Measurements from ENCODE around the gene APC2. TPM values are rescaled to one million over a fixed set of nuclear protein-coding genes. Genes with fewer than 3 reads are reported as not detected.

Gene APC2
- polyA plus RNA-seq, 1 experiment, result 0.09 TPM

DNA sequence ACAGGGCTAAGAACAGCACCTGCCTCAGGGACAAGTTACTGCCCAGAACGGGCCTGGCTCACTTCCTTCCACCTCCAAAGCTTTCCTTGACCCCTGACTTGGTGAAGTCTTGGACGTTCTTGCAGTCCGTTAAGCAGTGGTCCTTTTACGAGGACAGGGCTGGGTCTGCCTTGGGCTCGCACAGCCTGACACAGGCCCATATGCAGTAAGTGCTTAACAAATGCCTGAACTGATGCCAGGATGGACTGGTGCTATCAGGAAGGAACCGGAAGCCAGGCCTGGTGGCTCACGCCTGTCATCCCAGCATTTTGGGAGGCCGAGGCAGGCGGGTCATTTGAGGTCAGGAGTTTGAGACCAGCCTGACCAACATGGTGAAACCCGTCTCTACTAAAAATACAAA is 72.1 kb downstream of the APC2 start:
- no peak for DNase-seq (ENCODE audit: low read depth, low spot score)
- peaks cover 33% of the 10 kb centered on the region for H3K27me3 ChIP-seq (ENCODE audit: control insufficient read depth, insufficient read depth, low read length)
- POLR2A ChIA-PET, result no interaction called here
- H3K4me3 ChIP-seq (ENCODE audit: low read depth, low read length), result no peak overlapping the region
- TF ChIP-seq, protein P1, sequence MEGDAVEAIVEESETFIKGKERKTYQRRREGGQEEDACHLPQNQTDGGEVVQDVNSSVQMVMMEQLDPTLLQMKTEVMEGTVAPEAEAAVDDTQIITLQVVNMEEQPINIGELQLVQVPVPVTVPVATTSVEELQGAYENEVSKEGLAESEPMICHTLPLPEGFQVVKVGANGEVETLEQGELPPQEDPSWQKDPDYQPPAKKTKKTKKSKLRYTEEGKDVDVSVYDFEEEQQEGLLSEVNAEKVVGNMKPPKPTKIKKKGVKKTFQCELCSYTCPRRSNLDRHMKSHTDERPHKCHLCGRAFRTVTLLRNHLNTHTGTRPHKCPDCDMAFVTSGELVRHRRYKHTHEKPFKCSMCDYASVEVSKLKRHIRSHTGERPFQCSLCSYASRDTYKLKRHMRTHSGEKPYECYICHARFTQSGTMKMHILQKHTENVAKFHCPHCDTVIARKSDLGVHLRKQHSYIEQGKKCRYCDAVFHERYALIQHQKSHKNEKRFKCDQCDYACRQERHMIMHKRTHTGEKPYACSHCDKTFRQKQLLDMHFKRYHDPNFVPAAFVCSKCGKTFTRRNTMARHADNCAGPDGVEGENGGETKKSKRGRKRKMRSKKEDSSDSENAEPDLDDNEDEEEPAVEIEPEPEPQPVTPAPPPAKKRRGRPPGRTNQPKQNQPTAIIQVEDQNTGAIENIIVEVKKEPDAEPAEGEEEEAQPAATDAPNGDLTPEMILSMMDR (IDR thresholded peaks at IDR 0.05; ENCODE audit: low read depth, low read length), result no peak
- CTCF ChIA-PET, result no interaction called here
- H3K27ac ChIP-seq (ENCODE audit: low read depth, low read length), result no peak overlapping the region
- H3K9me3 ChIP-seq (ENCODE audit: control insufficient read depth, insufficient read depth, low read length), result peaks cover 8% of the 10 kb centered on the region; the same call in 1 of the 2 replicates

DNA sequence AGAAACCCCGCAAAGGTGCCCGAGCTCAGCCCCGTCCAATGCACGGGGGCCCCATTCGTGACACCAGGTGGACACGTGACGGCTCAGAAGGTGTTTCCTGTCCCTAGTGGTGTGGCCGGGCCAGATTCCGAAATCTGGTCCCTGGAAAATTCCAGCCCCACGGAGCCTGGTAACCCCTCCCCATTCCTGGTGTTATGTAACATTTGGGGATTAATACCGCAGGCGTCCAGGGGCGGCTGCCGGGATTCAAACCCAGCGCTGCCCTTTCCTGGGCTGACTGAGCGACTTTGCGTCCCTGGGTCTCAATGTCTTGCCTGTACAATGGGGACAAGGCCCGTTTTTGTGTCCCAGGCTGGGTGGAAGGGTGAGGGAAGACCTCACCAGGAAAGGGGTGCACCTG is 72.9 kb downstream of the APC2 start:
- ChIA-PET CTCF (no interaction called here), POLR2A (no interaction called here)
- Histone ChIP-seq H3K9me3 (ENCODE audit: control insufficient read depth, insufficient read depth, low read length) (peaks cover 8% of the 10 kb centered on the region; the same call in 1 of the 2 replicates), H3K27me3 (ENCODE audit: control insufficient read depth, insufficient read depth, low read length) (peaks cover 33% of the 10 kb centered on the region), H3K27ac (ENCODE audit: low read depth, low read length) (no peak overlapping the region), H3K4me3 (ENCODE audit: low read depth, low read length) (no peak overlapping the region)
- TF ChIP-seq, protein P1 (IDR thresholded peaks at IDR 0.05; ENCODE audit: low read depth, low read length), result no peak
- DNase-seq (ENCODE audit: low read depth, low spot score), result no peak

Other genes with a start within 250 kb of the APC2 start
- 24.6 and 26.6 TPM in 2 replicates for gene STK11, start 244.3 kb upstream of the APC2 start, polyA plus RNA-seq (2011; rRNA removed)
- 1.1 and 1.6 TPM in 2 replicates for gene CBARP, start 212.1 kb upstream of the APC2 start, polyA plus RNA-seq (2011; rRNA removed)
- gene ATP5F1D, start 208.4 kb upstream of the APC2 start, polyA plus RNA-seq (2011; rRNA removed), result 36.4 and 55.1 TPM in 2 replicates
- gene MIDN, start 201.5 kb upstream of the APC2 start, polyA plus RNA-seq (2011; rRNA removed), result 6.6 and 10.6 TPM in 2 replicates
- 269 and 274 TPM in 2 replicates for gene CIRBP, start 180.8 kb upstream of the APC2 start, polyA plus RNA-seq (2011; rRNA removed)
- 16.6 and 29.1 TPM in 2 replicates for gene FAM174C, start 174.6 kb upstream of the APC2 start, polyA plus RNA-seq (2011; rRNA removed)
- not detected in 2 replicates for gene EFNA2, start 164.2 kb upstream of the APC2 start, polyA plus RNA-seq (2011; rRNA removed)
- gene NDUFS7, start 66.2 kb upstream of the APC2 start, polyA plus RNA-seq (2011; rRNA removed), result 26.1 and 45.5 TPM in 2 replicates
- gene GAMT, start 48.6 kb upstream of the APC2 start, polyA plus RNA-seq (2011; rRNA removed), result 26.9 and 39.8 TPM in 2 replicates
- gene DAZAP1, start 42.5 kb upstream of the APC2 start, polyA plus RNA-seq (2011; rRNA removed), result 45.8 and 52.8 TPM in 2 replicates
- gene RPS15, start 11.7 kb upstream of the APC2 start, polyA plus RNA-seq (2011; rRNA removed), result 596 and 980 TPM in 2 replicates
- 14.5 and 17.5 TPM in 2 replicates for gene C19orf25, start 29.1 kb downstream of the APC2 start, polyA plus RNA-seq (2011; rRNA removed)
- gene PCSK4, start 40.2 kb downstream of the APC2 start, polyA plus RNA-seq (2011; rRNA removed), result 0.40 TPM in 2 replicates
- gene REEP6, start 41.1 kb downstream of the APC2 start, polyA plus RNA-seq (2011; rRNA removed), result 0.84 and 1.1 TPM in 2 replicates
- gene ADAMTSL5, start 62.9 kb downstream of the APC2 start, polyA plus RNA-seq (2011; rRNA removed), result 5.6 and 7.5 TPM in 2 replicates
- gene PLK5, start 74.0 kb downstream of the APC2 start, polyA plus RNA-seq (2011; rRNA removed), result not detected in 2 replicates
- gene MEX3D, start 118.2 kb downstream of the APC2 start, polyA plus RNA-seq (2011; rRNA removed), result 5.4 and 6.2 TPM in 2 replicates
- 21.9 and 35.4 TPM in 2 replicates for gene MBD3, start 142.7 kb downstream of the APC2 start, polyA plus RNA-seq (2011; rRNA removed)
- gene UQCR11, start 155.3 kb downstream of the APC2 start, polyA plus RNA-seq (2011; rRNA removed), result 153 and 166 TPM in 2 replicates
- gene TCF3, start 202.5 kb downstream of the APC2 start, polyA plus RNA-seq (2011; rRNA removed), result 47.3 and 51.7 TPM in 2 replicates

Measured in AG04450 (cell line).